Ovary (tissue), 9 donors: ENCODE measurements around the gene CHP2. TPM values are rescaled to one million over a fixed set of nuclear protein-coding genes. Genes with fewer than 3 reads are reported as not detected.
"Not testable (repeated sequence)": the region's sequence is repeated elsewhere in the genome, so short reads cannot be mapped to it uniquely, and the experiment has no call there.

Experiments
- DNase-seq, 5 donors: peaks; one replicate each; pipeline ENCODE4 v3.0.0-alpha.2; 2019 to 2020
- H3K27ac ChIP-seq, 2 donors: fragments of 200-600 bp; one replicate each; pipeline versions ENCODE4 v1.5.1 to v1.8.0; 2019 to 2022
- H3K27me3 ChIP-seq: fragments of 200-600 bp; one replicate; pipeline ENCODE4 v1.8.0; 2022
- H3K36me3 ChIP-seq: fragments of 200-600 bp; sonication (generic); one replicate; pipeline ENCODE4 v1.5.1; 2019
- H3K4me1 ChIP-seq: one replicate; pipeline ENCODE4 v1.8.1; 2013; ENCODE audit warnings: mild to moderate bottlenecking, moderate library complexity; ENCODE audit not compliant: insufficient read depth
- H3K4me3 ChIP-seq: fragments of 200-600 bp; sonication (generic); one replicate; pipeline ENCODE4 v1.5.1; 2017
- H3K9me3 ChIP-seq, 2 donors: fragments of 200-600 bp in 1 of 2; sonication (generic) in 1 of 2; one replicate each; pipeline versions ENCODE4 v1.5.1 to v1.8.1; 2013 to 2019; ENCODE audit warnings: mild to moderate bottlenecking in 1 of 2, moderate library complexity in 1 of 2
- CTCF ChIP-seq, 3 donors: fragments of 450-650 bp in 2 of 3; fragments of 200-600 bp in 1 of 3; IDR thresholded peaks; one replicate each; pipeline versions ENCODE4 v1.5.1 to v1.8.0; 2016 to 2022; ENCODE audit warnings: antibody characterized with exemption in 3 of 3, mild to moderate bottlenecking in 1 of 3
- EP300 ChIP-seq: sonication (generic); formaldehyde crosslinking; IDR thresholded peaks from one replicate; pipeline ENCODE4 v1.6.1; 2017; ENCODE audit warnings: antibody characterized with exemption
- POLR2A ChIP-seq: fragments of 450-650 bp; IDR thresholded peaks from one replicate; pipeline ENCODE4 v1.6.1; 2017; ENCODE audit warnings: antibody characterized with exemption, mild to moderate bottlenecking, moderate library complexity
- WGBS, 3 donors: extraction: QIAGEN DNeasy Blood & Tissue Kit in 1 of 3; methylation state at CpG; one replicate each; pipeline versions ENCODE4 v1.1.5 to v1.1.7; 2013 to 2017; 5-methylcytosine and 5-hydroxymethylcytosine counted together
- intact Hi-C, 4 donors: fragments of 100-400 bp; cut with DNase I; formaldehyde crosslinking; loops; one replicate each; pipeline versions ENCODE4 v1.11.0 to v1.15.1; 2022 to 2023
- polyA plus RNA-seq, 2 donors: library from polyadenylated mRNA; stranded (reverse); fragments of 200-250 nt in 1 of 2; fragments of 350-450 nt in 1 of 2; fragmentation: Illumina TruSeq in 1 of 2; extraction: RNeasy Lipid Tissue Mini Kit (QIAGEN cat#74804) in 1 of 2; gene quantifications; one replicate each; pipeline ENCODE4 v1.2.3, GENCODE V29; 2013 to 2014
- total RNA-seq, 7 donors: library from RNA; depleted of rRNA in 2 of 7; stranded (reverse); fragments of >200 nt in 2 of 7; fragmentation: NEBNext Ultra II Directional in 3 of 7; extraction: Animal tissue kit (Norgen Biotek cat#: 25700) in 3 of 7; gene quantifications; one replicate each; pipeline versions ENCODE4 v1.1.0 to v1.2.4, GENCODE V29; 2016 to 2023
- donor health status: DM: no; HTN: no; CAD: no; lungs with moderate emphysema.
- donor health status: DM: no; HTN: no; CAD: no.
- donor health status: Bipolar disorder and iron deficiency.
- donor health status: DM: yes; HTN: yes; CAD: no.
- donor health status: DM: no; HTN: no; CAD: no.
- donor health status: DM: yes; HTN: yes; CAD: no.

Gene CHP2
- total and polyA plus RNA-seq, 9 donors: 0.05 to 0.15 (median 0.10) TPM; not detected in 6

GRCh38 chr16:23728112-23728477 is 26.7 kb upstream of the CHP2 start:
- no peaks in the 10 kb centered on the region for H3K27me3 ChIP-seq
- WGBS, 3 donors: 52 to 61% (median 56%) methylated on average over 10 of the region's 10 CpGs
- H3K36me3 ChIP-seq: no peaks in the 10 kb centered on the region
- intact Hi-C loops: no loop called here
- no peaks in the 10 kb centered on the region for H3K4me1 ChIP-seq
- no peak for TF ChIP-seq EP300
- no peak for TF ChIP-seq CTCF (IDR thresholded peaks at IDR 0.05)
- TF ChIP-seq POLR2A: no peak
- peaks cover 0 to 4% of the 10 kb centered on the region in 2 donors for H3K9me3 ChIP-seq
- no peak for DNase-seq
- H3K27ac ChIP-seq: no peak overlapping the region
- H3K4me3 ChIP-seq: no peak overlapping the region

GRCh38 chr16:23729503-23730424 is 25.1 kb upstream of the CHP2 start:
- Histone ChIP-seq H3K4me3 (no peak overlapping the region), H3K27me3 (no peaks in the 10 kb centered on the region), H3K4me1 (no peaks in the 10 kb centered on the region), H3K9me3 (peaks cover 0 to 4% of the 10 kb centered on the region in 2 donors), H3K36me3 (no peaks in the 10 kb centered on the region), H3K27ac (no peak overlapping the region)
- WGBS, 3 donors: 73 to 77% (median 75%) methylated on average over 12 of the region's 12 CpGs
- TF ChIP-seq CTCF (IDR thresholded peaks at IDR 0.05) (no peak), POLR2A (no peak), EP300 (no peak)
- intact Hi-C loops: loop anchor here in 1 of 4 donors (10.0 kb wide), 1 partner anchor 305 kb away; no protein-coding TSS in a partner anchor
- DNase-seq: no peak

GRCh38 chr16:23734176-23734893 is 20.5 kb upstream of the CHP2 start:
- H3K4me3 ChIP-seq: no peak overlapping the region
- no peaks in the 10 kb centered on the region for H3K4me1 ChIP-seq
- no peaks in the 10 kb centered on the region for H3K27me3 ChIP-seq
- no peak overlapping the region for H3K27ac ChIP-seq
- no peak for DNase-seq
- peaks cover 0 to 4% of the 10 kb centered on the region in 2 donors for H3K9me3 ChIP-seq
- no peak for TF ChIP-seq CTCF (IDR thresholded peaks at IDR 0.05)
- TF ChIP-seq POLR2A: no peak
- no peak for TF ChIP-seq EP300
- WGBS, 3 donors: 68 to 72% (median 68%) methylated on average over 19 of the region's 19 CpGs
- no peaks in the 10 kb centered on the region for H3K36me3 ChIP-seq
- intact Hi-C loops: loop anchor here in 1 of 4 donors (10.0 kb wide), 1 partner anchor 300 kb away; no protein-coding TSS in a partner anchor

GRCh38 chr16:23737423-23738028 is 17.3 kb upstream of the CHP2 start:
- H3K27me3 ChIP-seq, DNase-seq, H3K9me3 ChIP-seq, H3K4me3 ChIP-seq, H3K27ac ChIP-seq, H3K4me1 ChIP-seq, H3K36me3 ChIP-seq: not testable (repeated sequence)
- intact Hi-C loops: loop anchor here in 1 of 4 donors (10.0 kb wide), 1 partner anchor 297 kb away; no protein-coding TSS in a partner anchor
- WGBS, 3 donors: 71 to 91% (median 79%) methylated on average over 1 of the region's 1 CpG
